HG02798 (cell line): Measurements from ENCODE around the gene ADD2.

Source experiments
- ATAC-seq: cut with Tn5 transposase; IDR thresholded peaks from one replicate; pipeline ENCODE4 v1.9.1; 2021; ENCODE audit warnings: mild to moderate bottlenecking; ENCODE audit not compliant: unreplicated experiment, poor library complexity

Gene ADD2

DNA sequence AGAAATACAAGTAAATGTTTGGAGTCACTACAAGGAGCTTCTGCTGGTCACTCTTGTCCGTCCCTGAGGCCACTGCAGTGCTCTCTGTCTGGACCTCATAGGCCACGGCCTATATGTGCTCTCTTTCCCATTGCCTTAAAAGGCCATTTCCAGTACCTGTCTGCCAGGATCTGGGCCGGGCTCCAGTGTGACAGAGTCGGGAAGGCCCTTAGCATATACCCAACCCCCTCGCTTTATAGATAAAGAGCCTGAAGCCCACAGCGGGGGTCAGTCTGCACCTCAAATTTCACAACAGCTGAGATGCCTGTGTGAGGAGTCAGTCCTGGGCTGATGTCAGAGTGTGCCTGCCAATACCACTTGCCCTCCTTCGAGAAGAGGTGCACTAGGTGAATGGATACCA, 39.9 kb downstream of the ADD2 start:
- ATAC-seq, result no peak

DNA sequence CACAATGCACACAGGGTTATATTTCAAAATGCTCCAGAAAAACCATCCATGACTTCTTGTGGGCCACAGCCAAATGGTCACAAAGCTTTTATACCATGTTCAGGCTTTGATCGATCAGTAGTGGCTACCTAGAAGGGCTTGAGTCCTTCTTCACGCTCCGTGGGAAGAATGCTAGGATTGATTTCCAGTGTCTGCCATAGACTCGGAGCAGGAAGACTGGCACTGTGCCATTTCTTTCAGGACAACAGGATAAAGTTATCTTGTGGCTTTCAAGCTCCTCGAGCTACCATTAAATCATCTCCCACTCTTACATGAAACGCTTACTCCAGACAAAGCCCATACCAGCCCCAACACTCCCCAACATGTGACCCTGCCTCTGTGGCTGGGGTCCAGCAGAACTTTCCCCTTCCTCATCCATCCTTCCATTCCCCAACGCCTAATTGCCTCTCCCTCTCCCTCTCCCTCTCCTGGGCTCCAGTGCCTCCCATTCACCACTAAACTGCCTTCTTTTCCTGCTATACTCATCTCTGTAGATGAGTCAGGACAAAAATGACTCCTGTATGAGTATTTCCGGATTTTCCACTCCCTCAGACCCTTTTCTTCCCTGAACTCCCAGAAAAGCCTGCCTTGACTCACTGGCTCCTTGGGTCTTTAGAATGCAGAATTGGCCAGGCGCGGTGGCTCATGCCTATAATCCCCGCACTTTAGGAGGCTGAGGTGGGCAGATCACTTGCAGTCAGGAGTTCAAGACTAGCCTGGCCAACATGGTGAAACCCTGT, 40.9 kb downstream of the ADD2 start:
- ATAC-seq, result no peak

DNA sequence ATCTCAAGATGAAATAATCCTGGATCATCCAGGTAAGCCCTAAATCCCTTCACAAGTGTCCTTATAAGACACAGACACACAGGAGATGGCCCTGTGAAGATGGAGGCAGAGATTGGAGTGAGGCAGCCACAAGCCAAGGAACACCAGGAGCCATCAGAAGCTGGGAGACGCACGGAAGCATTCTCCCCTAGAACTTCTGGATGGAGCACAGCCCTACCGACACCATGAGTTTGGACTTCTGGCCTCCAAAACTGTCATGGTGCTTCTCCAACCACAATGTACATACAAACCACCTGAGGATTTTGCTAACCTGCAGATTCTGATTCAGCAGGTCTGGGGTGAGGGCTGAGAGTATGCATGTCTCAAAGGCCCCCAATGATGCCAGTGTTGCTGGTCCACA, 42.5 kb downstream of the ADD2 start:
- no peak for ATAC-seq

GRCh38 chr2:70724366-70724765, 43.6 kb downstream of the ADD2 start:
- no peak for ATAC-seq

GRCh38 chr2:70723286-70723885, 44.6 kb downstream of the ADD2 start:
- ATAC-seq, result no peak

DNA sequence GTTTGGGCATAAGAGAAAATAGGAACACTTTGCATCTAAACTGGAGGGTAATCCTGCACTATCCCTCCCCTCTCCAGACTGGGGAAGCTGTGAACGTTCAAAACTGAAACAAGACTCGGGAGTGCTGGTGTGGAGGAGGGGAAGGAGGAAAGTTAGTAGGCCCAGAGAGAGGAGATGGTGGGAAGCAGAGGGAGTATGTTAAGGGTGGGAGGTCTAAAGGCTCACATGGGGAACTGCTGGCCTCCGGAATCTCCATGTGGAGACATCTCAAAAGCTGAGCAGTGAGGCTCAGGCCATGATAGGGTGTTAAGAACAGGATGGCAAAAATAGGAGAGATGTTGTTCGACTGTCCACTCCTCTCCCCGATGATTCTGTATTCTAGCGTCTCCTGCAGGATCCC, 47.9 kb downstream of the ADD2 start:
- no peak for ATAC-seq

DNA sequence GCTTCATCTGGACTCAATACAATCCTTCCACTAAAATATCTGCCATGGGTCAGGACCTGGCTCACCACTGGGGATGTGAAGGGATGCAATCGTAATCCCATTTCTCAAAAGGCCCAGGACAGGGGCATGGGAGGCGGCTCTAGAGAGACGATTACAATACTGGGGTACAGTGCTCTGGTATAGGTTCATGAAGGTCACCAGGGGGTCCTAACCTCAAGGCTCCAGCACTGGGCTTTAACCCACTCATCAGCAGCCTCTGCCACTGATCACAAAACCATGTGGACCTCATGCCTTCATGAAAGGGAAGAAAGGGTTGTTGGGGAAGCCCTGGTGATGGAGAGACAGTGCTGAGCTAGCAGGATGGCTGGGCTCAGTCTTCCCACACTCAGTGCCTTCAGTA, 48.8 kb downstream of the ADD2 start:
- no peak for ATAC-seq

GRCh38 chr2:70718736-70719135, 49.3 kb downstream of the ADD2 start:
- ATAC-seq, result no peak

DNA sequence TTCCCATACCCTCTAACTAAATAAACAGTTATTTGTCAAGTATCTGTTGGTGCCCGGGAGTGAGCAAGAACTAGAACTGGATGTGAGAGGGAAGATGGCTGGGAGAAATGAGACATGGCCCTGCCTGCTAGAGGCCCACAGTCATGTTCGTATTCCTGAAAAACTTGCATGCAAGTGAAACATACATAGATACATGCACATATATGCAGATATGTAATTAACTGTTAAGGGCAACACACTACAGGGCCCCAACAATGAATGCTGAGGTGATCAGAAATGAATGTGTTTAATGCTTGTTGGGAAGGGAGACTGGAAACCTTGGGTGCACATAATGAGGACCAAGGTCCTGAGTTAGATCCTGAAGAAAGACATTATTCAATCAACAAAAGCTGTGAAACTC, 49.8 kb downstream of the ADD2 start:
- no peak for ATAC-seq

- no peak for ATAC-seq
Observed at GRCh38 chr2:70717431-70718038, 50.5 kb downstream of the ADD2 start.

DNA sequence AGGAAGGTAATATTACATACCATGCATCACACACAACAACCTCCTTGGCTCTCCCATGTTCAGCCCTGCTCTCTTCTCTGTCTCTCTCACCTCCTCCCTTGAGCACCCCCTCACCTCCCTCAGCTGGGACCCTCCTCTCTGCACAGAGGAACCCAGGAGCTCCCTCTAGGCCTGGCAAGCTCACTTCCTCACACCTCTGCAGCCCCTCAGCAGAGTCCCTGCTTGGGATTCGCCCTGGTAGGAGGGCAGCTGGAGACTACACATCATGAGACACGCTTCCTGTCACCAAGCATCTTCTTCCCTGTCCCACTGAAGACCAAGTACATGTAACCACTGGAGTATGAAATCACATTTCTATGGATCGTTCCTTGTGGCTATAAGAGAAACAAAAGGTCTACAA, 51.0 kb downstream of the ADD2 start:
- no peak for ATAC-seq

GRCh38 chr2:70716131-70716743, 51.8 kb downstream of the ADD2 start:
- ATAC-seq, result no peak

DNA sequence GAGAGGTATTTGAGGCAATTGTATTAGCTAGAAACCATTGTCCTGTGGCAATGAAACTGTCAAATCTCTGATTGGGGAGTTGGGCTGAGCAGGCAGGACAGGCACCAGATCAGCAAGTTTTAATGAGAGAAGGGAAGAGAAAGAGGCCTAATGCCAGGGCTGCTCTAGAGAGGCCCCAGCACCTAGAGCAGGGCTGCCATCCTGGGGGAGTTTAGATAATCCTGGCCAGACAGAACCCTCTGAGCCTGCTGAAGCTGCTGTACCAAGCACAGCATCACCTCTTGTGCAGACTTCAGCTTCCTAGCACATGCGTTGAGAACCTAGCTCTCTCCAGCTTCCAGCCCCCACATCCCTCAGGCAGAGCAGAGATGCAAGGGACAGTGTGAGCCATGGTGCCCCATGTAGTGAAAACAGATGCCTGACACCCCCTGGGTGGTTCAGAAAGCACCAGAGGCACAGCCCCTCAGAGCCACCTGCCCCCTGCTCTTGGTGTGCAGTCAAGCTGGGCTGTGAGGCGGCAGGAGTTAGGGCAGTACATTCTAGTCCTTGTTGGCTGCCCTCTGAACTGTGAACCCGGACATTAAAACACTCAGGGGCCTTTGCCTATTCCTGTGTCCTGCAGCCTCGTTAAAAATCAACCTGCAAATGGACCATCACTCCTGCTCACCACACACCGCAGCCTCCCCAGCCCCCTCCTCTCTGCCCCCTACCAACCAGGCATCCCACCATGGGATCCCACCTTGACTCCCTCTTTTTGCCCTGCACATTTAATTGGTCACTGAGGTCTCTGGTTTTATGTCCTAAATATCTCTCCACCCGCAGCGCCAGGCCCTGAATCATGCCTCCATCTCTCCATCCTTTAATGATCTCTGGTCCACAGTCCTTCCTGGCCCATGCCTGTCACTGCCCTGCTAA, 52.7 kb downstream of the ADD2 start:
- ATAC-seq, result no peak

GRCh38 chr2:70714141-70714905, 53.7 kb downstream of the ADD2 start:
- no peak for ATAC-seq

- ATAC-seq, result no peak
Observed at GRCh38 chr2:70712916-70713315, 55.1 kb downstream of the ADD2 start.

DNA sequence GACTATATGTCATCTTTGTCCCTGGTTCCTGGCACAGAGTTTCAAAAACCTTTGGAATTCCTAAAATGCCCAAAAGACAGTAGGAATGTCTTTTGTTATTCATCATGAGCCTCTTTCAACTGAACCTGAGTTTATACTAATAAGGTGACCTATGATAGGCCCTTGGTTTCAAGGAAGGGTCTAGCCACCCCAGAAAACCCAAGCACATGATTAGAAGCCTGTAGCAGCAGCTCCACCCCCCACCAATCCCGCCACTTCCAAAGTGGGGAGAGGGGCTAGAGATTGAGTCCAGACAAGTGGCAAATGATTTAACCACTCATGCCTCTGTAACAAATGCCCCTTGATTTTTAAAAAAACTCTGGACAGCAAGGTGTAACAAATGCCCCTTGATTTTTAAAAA, 56.8 kb downstream of the ADD2 start:
- no peak for ATAC-seq

- no peak for ATAC-seq
Observed at GRCh38 chr2:70710038-70710690, 57.8 kb downstream of the ADD2 start.

- ATAC-seq, result no peak
Observed at GRCh38 chr2:70709275-70710037, 58.5 kb downstream of the ADD2 start.
